ENCODE data around the gene TNFRSF11A.

The TNFRSF11A gene

GRCh38 chr18:62420513-62421209 is 95.6 kb downstream of the TNFRSF11A start:
- DNase-seq: peak; percentile 79

DNA sequence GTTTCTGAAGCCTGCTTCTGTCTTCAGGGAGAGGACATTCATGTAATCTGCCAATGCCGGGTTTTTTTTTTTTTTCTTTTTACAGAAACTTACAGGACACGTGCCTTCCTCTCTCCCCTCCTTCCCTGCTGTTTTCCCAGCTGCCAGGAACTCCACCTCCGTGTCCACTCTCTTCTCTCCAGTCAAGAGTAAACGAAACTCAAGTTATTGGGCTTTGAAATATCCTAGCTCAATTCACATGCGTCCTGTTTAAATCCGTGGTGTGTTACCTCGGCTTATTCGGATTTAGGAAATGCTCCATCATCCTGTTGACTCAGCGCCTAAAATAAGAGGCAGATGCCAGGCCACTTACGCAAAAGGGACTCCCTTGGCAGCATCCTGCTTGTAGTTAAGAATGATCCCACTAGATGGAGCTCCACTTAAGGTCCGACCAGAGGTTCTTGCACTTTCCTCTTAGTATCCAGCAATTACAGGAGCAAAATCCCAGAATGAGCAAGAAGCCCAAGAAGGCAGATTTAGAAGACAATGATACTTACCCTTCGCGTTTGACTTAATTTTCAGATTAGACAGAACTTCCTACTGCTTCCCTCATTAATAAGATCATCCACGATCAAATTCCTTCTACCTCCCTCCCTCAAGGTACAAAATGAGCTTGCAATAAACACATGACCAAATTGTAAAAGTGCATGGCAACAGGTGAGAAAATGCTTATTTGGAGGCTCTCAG is 100.5 kb downstream of the TNFRSF11A start:
- DNase-seq: peak; percentile 63

- no peak for DNase-seq
Observed at GRCh38 chr18:62426191-62426488, 101.0 kb downstream of the TNFRSF11A start.

- DNase-seq: no peak
Observed at GRCh38 chr18:62432176-62432575, 107.1 kb downstream of the TNFRSF11A start.

DNA sequence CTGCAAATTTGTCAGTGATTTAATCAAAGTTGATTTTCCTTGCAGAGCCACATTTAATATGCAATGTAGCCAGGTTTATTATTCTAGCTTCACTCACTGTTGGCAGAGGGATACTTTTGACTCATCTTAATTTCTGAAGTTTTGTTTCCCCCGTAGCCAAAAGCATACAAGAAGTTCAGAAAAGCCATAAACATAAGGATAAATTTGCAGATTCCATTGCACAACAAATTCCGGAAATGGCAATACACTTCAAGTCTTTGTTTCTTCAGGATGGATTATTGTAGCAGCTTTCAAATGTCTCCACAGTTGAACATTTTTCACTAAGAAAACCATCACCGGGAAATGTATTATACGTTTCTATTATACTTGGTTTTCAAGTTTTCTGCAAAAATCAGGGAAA is 109.7 kb downstream of the TNFRSF11A start:
- no peak for DNase-seq

DNA sequence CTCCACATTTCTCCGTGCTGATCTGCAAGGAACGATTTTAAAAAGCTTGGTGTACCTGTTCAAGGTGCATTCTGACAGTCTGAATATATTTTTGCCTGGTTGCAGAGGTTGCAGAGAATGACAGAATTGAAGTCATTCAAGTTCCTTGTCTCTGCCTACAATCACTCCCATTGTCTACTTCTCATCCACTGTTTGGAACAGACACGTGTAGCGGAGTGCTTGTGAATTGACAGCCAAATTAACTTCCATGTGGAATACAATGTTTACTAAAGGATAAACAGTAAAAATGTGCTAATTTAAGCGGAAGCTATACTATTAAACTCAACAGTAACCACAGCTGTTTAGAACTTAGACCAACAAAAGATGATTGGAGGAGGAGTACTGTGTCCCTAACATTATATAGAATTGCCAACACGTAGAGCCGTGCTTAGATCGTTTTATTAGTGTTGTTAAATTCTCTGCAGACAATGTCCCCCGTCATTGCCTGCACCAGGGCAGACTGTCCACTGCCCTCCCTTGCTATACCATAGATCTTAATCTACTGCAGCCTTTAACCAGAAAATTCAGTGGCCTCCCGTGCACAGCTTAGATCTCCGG is 110.4 kb downstream of the TNFRSF11A start:
- no peak for DNase-seq

- DNase-seq: no peak
Observed at GRCh38 chr18:62436636-62437234, 111.6 kb downstream of the TNFRSF11A start.

DNA sequence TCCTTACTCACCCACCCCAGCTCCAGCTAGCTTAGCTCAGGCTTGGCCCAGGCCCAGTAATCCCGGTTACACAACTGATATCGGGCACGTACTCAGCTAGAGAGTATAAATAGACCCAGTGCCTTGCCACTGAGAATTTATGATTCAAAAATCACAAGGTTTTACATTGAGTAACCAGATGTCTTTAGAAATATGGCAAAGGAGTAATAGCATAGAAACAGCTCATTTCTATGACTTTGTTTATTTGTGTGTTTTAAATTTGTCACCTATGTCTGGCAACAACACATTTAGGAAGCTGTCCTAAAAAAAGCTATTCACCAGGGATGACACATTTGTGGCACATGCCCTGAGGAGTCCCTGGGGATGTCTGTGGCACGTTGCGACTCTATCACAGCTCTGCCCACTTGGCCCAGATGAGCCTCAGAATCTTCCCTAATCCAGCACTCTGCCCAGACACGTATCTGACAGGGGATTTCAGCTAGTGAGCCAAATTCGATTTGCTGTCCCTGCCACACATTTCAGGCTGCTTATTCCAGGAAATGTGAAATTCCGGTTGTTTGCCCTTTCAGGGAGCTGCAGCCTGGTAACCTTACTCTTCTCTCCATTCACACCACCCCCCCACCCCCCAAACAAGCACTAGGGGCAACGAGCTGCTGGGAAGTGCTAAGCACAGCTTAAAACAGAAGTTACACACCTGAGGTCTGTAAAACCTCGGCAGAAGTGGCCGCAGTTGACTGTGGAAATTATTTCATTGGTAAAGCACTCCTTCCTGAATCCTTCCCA is 112.3 kb downstream of the TNFRSF11A start:
- no peak for DNase-seq

- DNase-seq: no peak
Observed at GRCh38 chr18:62438018-62438329, 112.9 kb downstream of the TNFRSF11A start.

DNA sequence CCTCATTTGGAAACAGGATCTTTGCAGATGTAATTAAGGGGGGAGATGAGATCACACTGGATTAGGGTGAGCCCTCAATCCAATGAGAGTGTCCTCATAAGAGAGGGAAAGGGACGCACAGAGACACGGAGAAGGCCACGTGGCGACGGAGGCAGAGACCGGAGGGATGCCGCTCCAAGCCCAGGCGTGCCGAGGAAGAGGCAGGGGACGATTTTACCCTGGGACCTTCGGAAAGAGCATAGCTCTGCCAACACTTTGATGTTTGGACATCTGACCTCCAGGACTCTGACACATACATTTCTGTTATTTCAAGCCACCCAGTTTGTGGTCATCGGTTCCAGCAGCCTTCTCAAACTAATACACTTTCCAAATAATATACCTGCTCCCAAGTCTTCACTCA is 113.3 kb downstream of the TNFRSF11A start:
- DNase-seq: no peak

- DNase-seq: no peak
Observed at GRCh38 chr18:62438866-62439265, 113.8 kb downstream of the TNFRSF11A start.

Measured in stimulated activated CD4-positive, alpha-beta T cell treated with anti-CD3 and anti-CD28 coated beads, Interleukin-15, amount 100 ng/mL, for 24 hours (primary cell).